MG63 (cell line): ENCODE data around the gene RTN4RL1. TPM values are rescaled to one million over a fixed set of nuclear protein-coding genes. Genes with fewer than 3 reads are reported as not detected.

Source experiments
- DNase-seq: peaks from one replicate; pipeline ENCODE4 v3.0.0-alpha.2; 2020
- H3K27me3 ChIP-seq: fragments of 250-450 bp; sonication (Bioruptor Pico); 2 replicates; pipeline ENCODE4 v1.5.1; 2020; ENCODE audit warnings: mild to moderate bottlenecking, moderate library complexity
- H3K36me3 ChIP-seq: fragments of 250-450 bp; sonication (Bioruptor Pico); 2 replicates; pipeline ENCODE4 v1.5.1; 2020; ENCODE audit warnings: mild to moderate bottlenecking, moderate library complexity
- H3K4me3 ChIP-seq: fragments of 250-450 bp; sonication (Bioruptor Pico); 2 replicates; pipeline ENCODE4 v1.5.1; 2020; ENCODE audit warnings: mild to moderate bottlenecking, moderate library complexity
- H3K9me3 ChIP-seq: fragments of 250-450 bp; sonication (Bioruptor Pico); 2 replicates; pipeline ENCODE4 v1.5.1; 2020; ENCODE audit warnings: mild to moderate bottlenecking, moderate library complexity
- total RNA-seq: library from RNA; depleted of rRNA; stranded (reverse); fragments of >200 nt; shearing (Covaris generic); gene quantifications from 2 replicates; pipeline ENCODE4 v1.2.3, GENCODE V29; 2014; ENCODE audit warnings: low replicate concordance

RTN4RL1 gene
- total RNA-seq, 1 experiment from 2014 or later: 4.9 TPM

DNA sequence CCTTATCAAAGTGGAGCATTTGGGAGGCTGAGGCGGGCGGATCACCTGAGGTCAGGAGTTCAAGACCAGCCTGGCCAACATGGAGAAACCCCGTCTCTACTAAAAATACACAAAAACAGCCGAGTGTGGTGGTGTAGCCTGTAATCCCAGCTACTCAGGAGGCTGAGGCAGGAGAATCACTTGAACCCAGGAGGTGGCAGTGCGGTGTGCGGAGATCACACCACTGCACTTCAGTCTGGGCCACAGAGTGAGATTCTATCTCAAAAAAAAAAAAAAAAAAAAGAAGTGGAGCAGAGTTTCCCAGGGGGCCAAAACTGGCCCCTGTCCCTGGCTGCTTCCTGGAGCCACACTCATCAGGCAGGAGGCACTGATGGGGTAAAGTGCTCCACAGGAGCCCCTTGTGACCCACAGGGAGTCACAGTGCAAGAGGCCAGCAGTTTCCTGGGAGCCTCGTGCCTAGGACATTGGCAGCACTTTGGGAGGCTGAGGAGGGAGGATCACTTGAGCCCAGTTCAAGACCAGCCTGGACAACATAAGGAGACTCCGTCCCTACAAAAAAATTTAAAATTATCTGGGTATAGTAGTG is 44.4 kb downstream of the RTN4RL1 start:
- H3K27me3 ChIP-seq: no peaks in the 10 kb centered on the region
- DNase-seq: no peak
- no peaks in the 10 kb centered on the region for H3K9me3 ChIP-seq
- H3K4me3 ChIP-seq: no peak overlapping the region
- no peaks in the 10 kb centered on the region for H3K36me3 ChIP-seq

DNA sequence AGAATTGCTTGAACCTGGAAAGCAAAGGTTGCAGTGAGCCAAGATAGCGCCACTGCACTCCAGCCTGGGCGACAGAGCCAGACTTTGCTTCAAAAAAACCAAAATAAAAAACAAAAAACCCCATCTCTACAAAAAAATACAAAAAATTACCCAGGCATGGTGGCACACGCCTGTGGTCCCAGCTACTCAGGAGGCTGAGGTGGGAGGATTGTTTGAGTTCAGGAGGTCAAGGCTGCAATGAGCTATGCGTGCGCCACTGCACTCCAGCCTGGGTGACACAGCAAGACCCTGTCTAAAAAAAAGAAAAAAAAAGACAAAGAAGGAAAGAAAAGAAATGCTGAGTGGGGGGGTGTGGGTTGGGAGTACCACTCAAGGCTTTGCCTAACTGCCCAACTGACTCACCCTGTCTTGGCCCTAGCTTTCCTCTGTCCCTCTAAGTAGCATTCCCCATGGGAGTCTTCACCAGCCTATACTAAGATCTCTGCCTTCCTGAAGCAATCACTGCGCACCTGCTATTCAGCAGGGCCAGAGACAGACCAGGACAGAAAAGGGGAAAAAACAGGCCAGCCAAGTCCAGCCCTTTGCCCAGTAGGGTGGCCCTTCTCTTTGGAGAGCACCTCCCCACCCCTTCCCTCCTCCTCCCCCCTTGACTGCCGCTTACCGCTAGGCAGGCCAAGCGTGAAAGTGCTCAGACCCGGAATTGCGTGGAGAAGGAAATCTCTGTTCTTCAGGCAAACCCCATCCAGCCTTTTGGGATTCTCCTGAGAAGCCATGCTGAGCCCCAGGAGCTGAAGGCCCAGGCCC is 45.8 kb downstream of the RTN4RL1 start:
- Histone ChIP-seq H3K27me3 (no peaks in the 10 kb centered on the region), H3K36me3 (no peaks in the 10 kb centered on the region), H3K9me3 (no peaks in the 10 kb centered on the region), H3K4me3 (no peak overlapping the region)
- DNase-seq: no peak

GRCh38 chr17:1978396-1978949 is 46.7 kb downstream of the RTN4RL1 start:
- Histone ChIP-seq H3K9me3 (no peaks in the 10 kb centered on the region), H3K4me3 (no peak overlapping the region), H3K27me3 (no peaks in the 10 kb centered on the region), H3K36me3 (no peaks in the 10 kb centered on the region)
- DNase-seq: no peak

- Histone ChIP-seq H3K36me3 (no peaks in the 10 kb centered on the region), H3K27me3 (no peaks in the 10 kb centered on the region), H3K9me3 (no peaks in the 10 kb centered on the region), H3K4me3 (no peak overlapping the region)
- no peak for DNase-seq
These were observed 47.3 kb downstream of the RTN4RL1 start for GRCh38 chr17:1977583-1978395.

DNA sequence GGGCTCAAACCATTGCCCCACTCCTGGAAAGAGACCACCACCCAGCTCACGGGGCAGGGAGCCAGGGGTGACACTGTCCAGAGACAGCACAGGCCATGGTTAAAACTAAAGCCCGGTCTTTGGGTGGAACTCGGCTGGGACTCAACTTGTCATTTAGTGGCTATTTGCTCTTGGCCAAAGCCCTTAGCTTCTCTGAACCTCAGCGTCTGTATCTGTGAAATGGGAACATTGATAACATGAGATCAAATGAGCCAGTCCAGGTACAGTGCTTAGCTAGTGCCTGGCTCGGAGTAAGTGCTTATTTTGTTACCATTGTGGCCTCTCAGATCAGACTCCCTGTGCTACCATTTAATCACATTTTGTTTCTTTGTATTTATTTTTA is 48.5 kb downstream of the RTN4RL1 start:
- Histone ChIP-seq H3K4me3 (no peak overlapping the region), H3K9me3 (no peaks in the 10 kb centered on the region), H3K36me3 (no peaks in the 10 kb centered on the region), H3K27me3 (no peaks in the 10 kb centered on the region)
- DNase-seq: no peak

- Histone ChIP-seq H3K4me3 (no peak overlapping the region), H3K36me3 (no peaks in the 10 kb centered on the region), H3K9me3 (no peaks in the 10 kb centered on the region), H3K27me3 (no peaks in the 10 kb centered on the region)
- DNase-seq: no peak
These were observed 49.0 kb downstream of the RTN4RL1 start for GRCh38 chr17:1976000-1976682.

DNA sequence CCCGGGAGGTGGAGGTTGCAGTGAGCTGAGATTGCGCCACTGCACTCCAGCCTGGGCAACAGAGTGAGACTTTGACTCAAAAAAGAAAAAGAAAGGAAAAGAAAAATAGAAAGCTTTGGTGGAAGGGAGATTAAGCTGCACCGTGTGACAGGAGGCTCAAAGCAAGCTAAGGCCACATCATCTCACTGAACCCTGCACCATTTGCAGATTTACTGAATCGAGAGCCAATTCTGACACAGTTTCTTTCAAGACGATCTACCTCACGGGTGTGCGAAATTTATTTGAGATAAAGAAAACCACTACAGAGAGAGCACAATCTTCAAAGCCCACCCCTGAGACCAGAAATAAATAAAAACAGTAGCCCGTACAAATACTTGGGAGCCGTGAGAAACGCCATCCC is 49.6 kb downstream of the RTN4RL1 start:
- no peaks in the 10 kb centered on the region for H3K27me3 ChIP-seq
- no peaks in the 10 kb centered on the region for H3K36me3 ChIP-seq
- DNase-seq: no peak
- no peaks in the 10 kb centered on the region for H3K9me3 ChIP-seq
- H3K4me3 ChIP-seq: no peak overlapping the region

- H3K4me3 ChIP-seq: no peak overlapping the region
- no peaks in the 10 kb centered on the region for H3K27me3 ChIP-seq
- DNase-seq: no peak
- H3K36me3 ChIP-seq: no peaks in the 10 kb centered on the region
- H3K9me3 ChIP-seq: no peaks in the 10 kb centered on the region
These were observed 52.5 kb downstream of the RTN4RL1 start for GRCh38 chr17:1972487-1973160.

GRCh38 chr17:1970843-1971384 is 54.2 kb downstream of the RTN4RL1 start:
- H3K4me3 ChIP-seq: no peak overlapping the region
- H3K9me3 ChIP-seq: no peaks in the 10 kb centered on the region
- H3K27me3 ChIP-seq: no peaks in the 10 kb centered on the region
- no peak for DNase-seq
- H3K36me3 ChIP-seq: no peaks in the 10 kb centered on the region

DNA sequence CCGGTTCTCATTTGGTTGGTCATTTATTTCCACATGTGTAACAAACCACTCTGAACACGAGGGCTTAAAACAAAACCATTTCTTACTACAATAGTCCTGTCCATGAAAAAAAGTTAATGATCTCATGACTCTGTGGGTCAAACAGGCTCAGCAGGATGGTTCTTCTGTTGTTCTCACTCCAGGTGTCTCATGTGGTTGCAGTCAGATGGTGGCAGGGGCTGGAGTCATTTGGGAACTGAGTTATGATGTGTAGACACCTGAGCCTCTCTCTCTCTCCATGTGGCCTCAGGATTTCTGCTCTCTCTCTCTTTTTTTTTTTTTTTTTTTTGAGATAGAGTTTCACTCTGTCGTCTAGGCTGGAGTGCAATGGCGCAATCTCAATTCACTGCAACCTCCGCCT is 55.4 kb downstream of the RTN4RL1 start:
- Histone ChIP-seq H3K9me3 (no peaks in the 10 kb centered on the region), H3K4me3 (no peak overlapping the region), H3K36me3 (no peaks in the 10 kb centered on the region), H3K27me3 (no peaks in the 10 kb centered on the region)
- no peak for DNase-seq

DNA sequence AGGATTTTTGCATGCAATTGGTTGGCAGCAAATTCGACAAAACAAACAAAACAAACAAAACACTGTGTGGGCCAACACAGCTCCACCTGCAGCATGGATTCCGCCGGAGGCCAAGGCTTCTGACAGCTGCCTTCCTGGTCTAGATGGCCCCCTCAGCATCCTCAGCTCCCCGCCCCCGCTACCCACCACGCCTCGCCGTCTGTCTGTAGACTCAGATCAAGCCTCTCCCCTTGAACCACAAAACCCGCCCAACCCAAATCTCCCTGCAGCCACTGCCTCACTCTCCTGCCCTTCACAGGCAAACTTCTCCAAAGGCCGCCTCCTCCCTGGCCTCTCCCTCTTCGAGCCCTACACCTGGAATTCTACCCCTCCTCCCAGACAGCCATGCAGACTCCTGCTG is 57.9 kb downstream of the RTN4RL1 start:
- no peak overlapping the region for H3K4me3 ChIP-seq
- no peaks in the 10 kb centered on the region for H3K9me3 ChIP-seq
- no peak for DNase-seq
- no peaks in the 10 kb centered on the region for H3K27me3 ChIP-seq
- H3K36me3 ChIP-seq: no peaks in the 10 kb centered on the region

DNA sequence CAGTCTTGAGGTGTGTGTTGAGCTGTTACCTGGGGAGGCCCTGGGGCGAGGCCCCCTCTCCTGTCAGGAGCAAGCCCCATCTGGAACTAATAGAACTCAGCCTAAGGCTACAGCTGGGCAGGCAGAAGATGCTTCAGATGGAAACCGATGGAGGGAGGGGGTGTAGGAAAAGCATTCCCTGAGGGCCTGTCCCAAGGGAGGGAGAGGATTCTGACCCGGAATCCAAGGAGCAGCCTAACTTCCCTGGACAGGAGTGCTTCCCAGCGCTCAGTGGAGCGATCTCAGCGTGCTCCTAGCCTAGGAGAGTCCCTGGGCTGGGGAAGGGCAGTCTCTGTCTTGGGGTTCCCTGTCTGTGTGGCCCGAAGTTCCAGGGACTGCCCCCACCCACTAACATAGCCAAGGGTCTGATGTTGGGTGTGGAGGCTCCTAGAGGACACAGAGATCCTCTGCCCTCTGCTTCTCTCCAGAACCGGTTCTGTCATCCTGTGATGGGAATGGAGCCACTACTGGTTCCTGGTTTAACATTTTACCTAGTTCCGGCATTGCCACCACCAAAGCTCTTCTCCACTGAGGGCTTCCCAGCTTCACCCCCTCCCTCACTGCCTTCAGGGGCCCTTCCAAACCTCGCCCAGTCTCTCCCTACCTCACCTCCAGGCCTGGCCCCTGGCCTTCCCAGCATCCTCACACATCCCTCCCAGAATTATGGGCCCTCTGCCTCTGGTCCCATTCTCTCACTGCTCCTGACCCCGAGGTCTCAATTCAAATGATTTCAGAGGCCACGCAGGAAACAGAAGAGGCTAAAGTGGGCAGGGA is 58.7 kb downstream of the RTN4RL1 start:
- H3K4me3 ChIP-seq: no peak overlapping the region
- no peak for DNase-seq
- no peaks in the 10 kb centered on the region for H3K36me3 ChIP-seq
- H3K9me3 ChIP-seq: no peaks in the 10 kb centered on the region
- H3K27me3 ChIP-seq: no peaks in the 10 kb centered on the region

DNA sequence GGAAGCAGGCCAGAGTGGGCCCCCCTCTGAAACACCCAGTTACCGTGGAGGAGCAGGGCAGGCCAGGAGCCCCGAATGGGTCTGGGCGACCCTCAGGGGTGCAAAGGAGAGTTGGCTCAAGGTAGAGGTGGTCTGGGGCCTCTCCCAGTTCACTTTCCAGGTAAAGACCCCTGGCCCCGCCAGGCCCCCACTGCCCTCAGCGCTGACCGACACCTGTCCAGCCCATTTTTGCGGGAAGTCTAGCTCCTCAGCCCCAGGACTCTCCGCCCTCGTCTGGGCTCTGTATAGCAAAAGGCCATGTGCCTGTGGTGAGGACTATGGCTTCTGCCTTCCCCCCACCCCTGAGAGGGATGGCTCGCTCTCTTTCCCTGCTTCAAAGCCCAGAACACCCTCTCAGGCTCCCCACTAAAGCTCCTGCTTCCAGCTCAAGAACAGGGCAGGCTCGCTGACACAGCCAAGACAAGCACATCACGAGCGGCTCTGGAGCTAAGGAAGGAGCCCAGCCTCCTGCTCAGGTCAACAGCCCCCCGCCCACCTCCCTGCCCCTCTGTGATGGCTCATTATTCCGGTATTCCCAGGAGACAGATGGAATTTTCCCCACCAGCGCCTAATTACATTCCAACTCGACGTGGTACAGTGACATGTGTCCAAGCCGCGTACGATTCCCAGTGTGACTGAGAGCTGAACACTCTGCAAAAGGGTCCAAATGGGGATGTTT is 59.4 kb downstream of the RTN4RL1 start:
- no peak for DNase-seq
- no peaks in the 10 kb centered on the region for H3K9me3 ChIP-seq
- H3K36me3 ChIP-seq: no peaks in the 10 kb centered on the region
- H3K27me3 ChIP-seq: no peaks in the 10 kb centered on the region
- H3K4me3 ChIP-seq: no peak overlapping the region

DNA sequence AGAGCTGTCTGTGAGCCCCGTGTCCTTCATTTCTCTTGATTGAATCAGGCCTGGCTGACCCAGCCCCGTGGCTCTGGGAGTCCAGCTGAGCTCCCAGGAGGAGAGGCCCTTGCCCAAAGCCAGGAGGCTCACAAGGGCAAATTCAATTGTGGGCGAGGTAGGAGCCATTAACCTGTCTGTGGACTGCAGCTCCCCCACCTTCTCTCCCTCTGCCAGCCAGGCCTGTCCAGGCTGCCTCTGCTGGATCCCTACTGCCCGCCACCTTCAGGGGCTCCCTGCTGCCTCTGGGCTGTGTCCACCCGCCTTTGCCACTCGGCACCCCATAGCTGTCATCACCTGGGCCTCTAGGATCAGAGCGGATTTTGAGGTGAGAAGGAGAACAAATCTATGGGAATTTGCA is 61.9 kb downstream of the RTN4RL1 start:
- no peaks in the 10 kb centered on the region for H3K36me3 ChIP-seq
- no peaks in the 10 kb centered on the region for H3K27me3 ChIP-seq
- no peaks in the 10 kb centered on the region for H3K9me3 ChIP-seq
- no peak for DNase-seq
- H3K4me3 ChIP-seq: no peak overlapping the region

DNA sequence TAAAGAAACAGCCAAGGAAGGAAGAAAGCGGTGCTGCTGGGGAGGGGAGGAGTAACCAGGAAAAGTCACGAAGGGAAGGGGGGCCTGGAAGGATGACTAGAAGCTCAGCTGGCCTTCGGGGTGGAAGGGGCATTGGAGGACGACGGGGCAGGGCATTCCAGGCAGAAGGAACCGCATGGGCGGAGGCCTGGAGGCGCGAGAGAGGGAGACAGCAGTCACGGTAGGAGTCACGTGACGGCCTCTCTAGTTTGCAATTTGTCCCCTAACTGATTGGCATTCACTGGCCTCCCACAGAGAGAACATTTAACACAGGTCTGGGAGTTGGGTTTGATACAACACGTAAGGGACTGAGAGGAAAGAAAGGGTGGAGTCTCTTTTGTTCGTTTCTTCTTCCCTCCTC is 63.9 kb downstream of the RTN4RL1 start:
- H3K27me3 ChIP-seq: no peaks in the 10 kb centered on the region
- H3K4me3 ChIP-seq: no peak overlapping the region
- H3K9me3 ChIP-seq: no peaks in the 10 kb centered on the region
- no peaks in the 10 kb centered on the region for H3K36me3 ChIP-seq
- DNase-seq: no peak
